GM18505 (cell line): Measurements from ENCODE around the gene KCNF1.

ENCODE experiments used
- ATAC-seq: cut with Tn5 transposase; IDR thresholded peaks from one replicate; pipeline ENCODE4 v1.9.1; 2021; ENCODE audit not compliant: unreplicated experiment
- POLR2A ChIP-seq: IDR thresholded peaks from 4 replicates; pipeline ENCODE4 v1.6.1; 2011; ENCODE audit warnings: borderline replicate concordance; ENCODE audit not compliant: insufficient read depth, insufficient read length; ENCODE audit errors: extremely low read depth

The KCNF1 gene

DNA sequence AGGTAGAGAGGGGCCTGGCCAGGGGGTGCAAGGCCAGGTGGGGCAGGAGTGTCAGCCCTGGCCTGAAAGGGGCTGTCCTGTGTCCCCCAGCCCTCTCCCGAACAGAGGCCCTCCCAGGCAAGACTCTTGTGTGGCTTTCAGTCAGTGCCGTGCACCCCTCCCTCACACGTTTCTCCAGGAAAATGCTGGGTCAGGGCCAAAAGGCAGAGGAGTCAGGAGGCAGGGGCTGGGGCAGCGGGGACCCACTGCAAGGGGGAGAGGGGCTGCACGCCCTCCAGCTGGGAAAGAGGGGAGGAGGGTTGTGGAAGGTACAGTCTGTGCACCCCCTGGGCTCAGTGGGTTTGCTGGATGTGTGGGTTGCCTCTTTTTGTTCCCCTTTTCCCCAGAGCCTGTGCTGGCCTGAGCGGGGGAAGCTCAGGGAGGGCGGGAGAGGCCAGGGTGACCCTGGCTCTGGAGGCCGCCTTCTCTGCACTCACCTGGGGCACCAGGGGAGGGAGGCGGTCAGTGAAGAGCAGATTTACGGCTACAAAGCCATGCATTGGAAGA, 4.1 kb downstream of the KCNF1 start:
- ATAC-seq = no peak
- no peak for TF ChIP-seq POLR2A

DNA sequence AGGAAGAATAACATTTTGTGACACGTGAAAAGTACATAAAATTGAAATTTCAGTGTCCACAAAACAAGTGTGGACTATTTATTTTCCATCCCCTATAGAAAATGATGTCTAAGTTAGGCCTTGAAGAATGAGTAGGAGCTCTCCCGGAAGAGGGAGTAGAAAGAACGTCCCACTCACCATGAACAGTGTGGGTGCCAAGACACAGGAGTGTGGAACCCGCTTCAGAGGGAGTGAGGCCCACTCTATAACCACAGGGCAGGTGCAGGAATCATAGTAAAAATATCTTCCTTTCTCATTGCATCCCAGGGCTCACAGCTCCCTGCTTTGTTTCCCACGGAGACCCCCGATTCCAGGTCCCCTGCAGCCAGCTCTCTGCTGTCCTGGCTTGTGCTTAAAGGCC, 5.2 kb downstream of the KCNF1 start:
- TF ChIP-seq POLR2A = no peak
- ATAC-seq = no peak

DNA sequence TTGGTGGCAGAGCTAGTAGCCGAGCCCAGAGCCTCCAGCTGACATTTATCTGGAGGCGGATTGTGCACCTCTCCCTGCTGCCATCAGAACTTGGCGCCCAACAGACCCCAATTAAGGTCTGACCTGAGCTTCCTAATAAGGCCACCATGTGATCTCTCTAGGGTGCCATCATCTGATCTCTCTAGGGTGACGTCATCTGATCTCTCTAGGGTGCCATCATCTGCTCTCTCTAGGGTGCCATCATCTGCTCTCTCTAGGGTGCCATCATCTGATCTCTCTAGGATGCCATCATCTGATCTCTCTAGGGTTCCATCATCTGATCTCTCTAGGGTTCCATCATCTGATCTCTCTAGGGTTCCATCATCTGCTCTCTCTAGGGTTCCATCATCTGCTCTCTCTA, 6.2 kb downstream of the KCNF1 start:
- ATAC-seq = no peak

DNA sequence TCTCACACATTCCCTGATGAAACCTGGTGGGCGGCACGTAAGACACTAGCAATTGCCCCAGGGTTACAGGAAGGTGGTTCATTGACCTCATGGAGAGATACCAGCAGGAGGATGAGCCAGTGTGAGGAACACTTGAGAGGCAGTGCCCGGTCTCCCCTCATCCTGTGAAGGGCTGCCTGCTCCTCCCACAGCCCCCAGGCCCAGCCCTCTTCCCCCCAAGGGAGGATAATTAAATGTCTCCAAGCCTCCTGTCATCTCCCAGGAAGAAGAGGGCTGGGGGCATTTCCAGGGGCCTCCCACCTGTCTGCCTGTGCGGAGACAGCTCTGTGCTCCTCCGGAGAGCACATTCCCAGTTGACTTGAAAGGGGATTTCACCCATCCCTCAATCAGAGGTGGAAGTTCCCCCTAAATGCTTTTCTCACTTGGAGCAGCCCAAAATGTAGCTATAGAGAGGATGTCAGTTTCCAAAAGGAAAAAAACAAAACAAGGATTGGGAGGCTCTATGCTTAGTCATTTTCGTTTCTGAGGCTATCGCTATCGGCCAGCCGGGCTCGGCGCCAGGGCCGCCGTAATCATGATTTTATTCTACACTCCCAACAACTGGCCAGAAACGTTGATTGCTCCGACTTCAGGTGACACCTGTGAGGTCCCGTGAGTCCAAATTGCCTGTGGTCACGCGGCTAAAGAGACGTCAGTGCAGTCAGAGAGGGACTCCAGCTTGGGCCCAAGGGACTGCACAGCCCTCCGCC, 7.1 kb downstream of the KCNF1 start:
- TF ChIP-seq POLR2A = no peak
- ATAC-seq = no peak

More for the DNA sequence above, 6.2 kb downstream of the KCNF1 start:
- TF ChIP-seq POLR2A = no peak

DNA sequence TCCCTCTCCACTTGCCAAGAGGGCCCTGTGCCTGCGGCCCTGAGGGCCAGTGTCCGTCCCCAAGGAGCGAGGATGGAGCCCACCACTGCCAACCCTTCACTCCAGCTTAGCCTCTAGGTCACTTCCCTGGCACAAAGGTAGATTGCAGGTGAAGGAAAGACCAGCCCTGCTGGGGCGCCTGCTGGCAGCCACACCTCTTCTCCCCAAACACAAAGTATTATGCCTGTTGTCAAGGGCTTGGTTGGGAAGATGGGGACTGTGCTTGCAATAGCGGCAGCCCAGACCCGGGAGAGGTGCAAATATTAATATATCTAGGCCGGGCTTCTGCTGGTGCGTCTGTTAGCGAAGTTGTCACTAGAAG, 7.7 kb downstream of the KCNF1 start:
- no peak for ATAC-seq

DNA sequence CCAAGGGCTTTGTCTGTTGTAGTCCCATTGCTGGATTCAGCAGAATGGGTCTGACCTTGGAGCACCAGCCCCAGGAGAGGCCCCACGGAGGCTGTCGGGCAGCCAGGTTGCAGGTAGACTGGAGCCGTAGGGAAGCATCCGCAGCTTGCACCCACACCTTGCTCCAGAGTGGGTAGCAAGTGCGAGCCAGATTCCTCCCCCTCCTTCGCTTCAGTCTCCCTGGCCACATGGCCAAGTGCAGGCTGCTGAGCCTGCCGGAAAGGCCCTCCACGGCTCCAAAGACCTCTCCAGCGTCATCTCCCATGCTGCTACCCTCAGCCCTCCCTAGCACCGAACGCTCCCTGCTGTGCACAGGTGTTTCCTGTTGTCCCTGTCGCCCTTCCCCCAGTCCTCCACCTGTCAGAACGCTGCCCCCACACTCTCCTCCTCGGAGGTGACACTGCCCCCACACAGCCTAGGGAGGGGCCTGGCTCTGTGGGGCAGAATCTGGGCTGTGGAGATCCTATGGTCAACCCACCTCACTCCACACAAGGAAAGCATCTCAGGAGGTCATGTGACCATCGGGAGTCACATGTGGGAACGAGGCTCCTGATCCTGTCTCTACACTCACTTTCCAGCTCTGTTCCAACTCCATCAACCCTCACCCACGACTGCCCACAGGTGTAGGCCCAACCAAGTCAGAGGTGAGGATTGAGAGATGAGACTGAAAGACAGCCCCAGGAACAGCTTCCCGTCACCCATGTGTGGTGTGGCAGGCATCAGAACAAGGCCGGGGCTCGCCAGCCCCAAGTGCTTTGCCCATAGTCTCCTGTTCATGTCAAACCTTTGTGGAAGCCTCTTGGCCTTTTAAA, 8.3 kb downstream of the KCNF1 start:
- no peak for TF ChIP-seq POLR2A
- ATAC-seq = no peak

More for the DNA sequence above, 7.7 kb downstream of the KCNF1 start:
- no peak for TF ChIP-seq POLR2A

DNA sequence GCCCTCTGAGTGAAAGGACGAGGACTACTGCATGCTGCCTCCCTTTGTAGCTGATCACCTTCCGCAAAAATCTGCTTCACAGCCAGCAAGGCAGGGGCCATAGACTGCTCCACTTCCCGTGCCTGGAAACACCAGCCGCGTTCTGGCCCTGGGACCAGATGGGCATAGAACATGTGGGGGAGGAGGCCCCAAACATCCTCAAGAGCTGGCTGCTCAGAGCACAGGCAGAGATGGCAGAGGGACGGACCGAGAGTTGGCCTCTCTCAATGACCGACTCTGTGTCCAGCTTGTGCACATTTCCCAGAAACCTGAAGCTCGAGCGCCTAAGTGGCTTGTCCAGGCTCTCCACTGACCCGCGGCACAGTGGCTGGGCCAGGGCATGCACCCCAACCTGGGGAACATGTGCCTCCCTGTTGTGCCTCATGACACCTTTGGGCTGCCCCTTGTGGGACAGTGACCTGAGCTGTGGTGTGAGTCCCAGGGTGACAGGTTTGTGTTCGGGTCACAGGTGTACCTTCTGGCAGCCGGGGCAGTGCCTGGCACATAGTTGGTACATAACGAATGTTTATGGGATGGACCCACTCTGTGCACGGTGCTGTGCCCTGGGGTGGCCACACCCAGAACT, 9.1 kb downstream of the KCNF1 start:
- ATAC-seq = no peak
- no peak for TF ChIP-seq POLR2A

DNA sequence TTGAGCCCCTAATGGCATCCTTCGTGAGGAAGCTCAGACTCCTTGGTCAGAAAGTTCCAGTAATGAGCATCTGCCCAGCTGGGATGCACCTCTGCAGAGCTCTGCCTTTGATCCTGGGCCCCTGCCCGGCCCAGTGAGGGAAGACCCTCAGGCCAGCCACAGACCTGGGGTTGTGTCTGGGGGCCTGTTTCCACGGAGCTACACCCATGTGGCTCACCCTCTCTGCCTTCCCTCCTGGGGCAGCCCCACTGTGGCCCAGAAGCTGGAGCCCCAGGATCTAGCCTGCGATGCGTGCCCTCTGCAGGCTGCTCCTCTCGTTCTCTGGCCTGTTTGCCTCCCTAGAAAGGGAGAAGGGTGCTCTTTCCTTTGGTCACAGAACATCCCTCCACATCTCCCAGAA, 9.8 kb downstream of the KCNF1 start:
- no peak for TF ChIP-seq POLR2A
- ATAC-seq = no peak

DNA sequence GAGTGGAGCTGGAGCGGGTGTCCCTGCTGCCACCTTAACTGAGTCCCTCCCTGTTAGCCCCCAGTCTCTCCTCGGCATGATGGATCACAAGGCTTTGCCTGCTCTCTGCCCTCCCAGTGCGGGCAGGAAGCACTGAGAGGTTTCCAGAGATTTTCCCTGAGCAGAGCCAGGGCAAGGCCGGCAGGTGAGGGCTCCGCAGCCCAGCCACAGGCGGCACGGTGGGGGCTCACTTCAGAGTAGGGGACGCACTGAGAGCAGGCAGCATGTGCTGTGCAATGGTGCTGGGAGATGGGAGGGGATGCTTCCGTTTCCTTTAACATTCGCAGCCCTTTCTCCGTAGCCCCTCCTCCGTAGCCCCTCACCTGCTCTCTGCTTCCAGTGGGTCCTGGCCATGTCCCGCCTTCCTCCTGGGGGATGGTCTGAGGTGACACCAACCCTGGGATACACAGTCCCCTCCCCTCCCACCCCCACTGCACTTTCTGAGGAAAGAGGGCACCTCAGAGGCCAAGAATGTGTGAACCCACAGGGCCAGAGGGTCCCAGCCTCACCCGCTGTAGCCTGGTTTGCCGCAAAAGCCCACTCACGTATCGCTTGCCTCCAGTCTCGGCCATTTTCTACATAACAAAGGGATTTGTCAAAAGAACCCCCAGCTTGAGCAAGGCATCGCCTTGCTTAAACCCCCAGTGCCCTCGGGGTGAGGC, 10.7 kb downstream of the KCNF1 start:
- no peak for ATAC-seq
- no peak for TF ChIP-seq POLR2A

DNA sequence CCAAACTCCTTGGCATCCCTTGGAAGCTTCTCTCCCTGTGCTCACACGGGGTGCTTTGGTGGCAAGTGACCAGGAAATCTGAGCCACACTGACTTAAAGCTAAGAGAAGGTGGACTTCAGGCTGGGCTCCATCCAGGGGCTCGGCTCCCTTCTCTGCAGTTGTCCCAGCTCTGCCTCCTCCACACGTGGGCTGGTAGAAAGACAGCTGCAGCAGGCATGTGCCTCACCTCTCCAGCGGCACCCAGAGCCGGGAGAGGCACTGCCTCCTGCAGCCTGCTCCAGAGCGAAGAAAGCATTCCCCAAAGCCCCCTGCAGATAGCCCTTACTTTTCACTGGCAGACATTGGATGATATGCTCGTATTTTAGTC, 11.3 kb downstream of the KCNF1 start:
- no peak for ATAC-seq

DNA sequence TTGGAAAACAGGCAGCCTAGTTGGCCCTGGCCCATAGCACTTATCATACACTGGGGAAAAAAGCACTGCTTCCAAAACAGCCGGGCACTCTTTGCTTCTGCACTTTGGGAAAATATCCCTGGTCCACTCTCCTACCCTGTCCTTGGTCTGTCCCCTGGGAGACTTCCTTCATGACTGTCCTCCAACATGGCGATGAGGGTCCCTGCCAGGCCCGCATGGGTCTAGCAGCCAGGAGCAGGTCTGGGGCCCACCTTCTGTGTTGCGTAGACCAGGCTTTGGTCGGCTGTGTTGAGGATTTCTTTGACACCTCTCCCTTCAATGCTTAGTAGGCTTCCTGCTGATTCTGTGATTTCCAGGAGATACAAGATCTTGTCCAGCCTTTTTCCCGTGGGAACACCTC, 12.2 kb downstream of the KCNF1 start:
- ATAC-seq = no peak
- TF ChIP-seq POLR2A = no peak

More for the DNA sequence above, 11.3 kb downstream of the KCNF1 start:
- no peak for TF ChIP-seq POLR2A

DNA sequence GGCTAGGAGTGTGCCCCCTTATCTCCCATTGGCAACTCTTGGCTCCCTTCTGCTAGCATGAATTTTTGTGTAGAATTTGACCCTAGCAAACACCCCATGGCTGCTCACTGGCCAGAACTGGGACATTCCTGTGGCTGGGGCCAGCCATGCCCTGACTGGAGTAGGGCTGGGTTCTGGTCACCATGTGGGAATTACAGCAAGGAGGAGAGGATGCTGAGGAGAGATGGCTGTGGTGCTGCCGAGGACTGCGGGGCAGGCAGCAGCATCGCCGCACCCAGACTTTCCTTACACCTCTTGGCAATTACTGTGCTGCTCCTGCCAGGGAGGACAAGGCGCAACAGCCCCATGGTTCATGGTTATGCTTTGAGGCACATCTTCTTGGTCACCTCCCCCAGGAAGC, 12.7 kb downstream of the KCNF1 start:
- no peak for TF ChIP-seq POLR2A
- ATAC-seq = no peak

DNA sequence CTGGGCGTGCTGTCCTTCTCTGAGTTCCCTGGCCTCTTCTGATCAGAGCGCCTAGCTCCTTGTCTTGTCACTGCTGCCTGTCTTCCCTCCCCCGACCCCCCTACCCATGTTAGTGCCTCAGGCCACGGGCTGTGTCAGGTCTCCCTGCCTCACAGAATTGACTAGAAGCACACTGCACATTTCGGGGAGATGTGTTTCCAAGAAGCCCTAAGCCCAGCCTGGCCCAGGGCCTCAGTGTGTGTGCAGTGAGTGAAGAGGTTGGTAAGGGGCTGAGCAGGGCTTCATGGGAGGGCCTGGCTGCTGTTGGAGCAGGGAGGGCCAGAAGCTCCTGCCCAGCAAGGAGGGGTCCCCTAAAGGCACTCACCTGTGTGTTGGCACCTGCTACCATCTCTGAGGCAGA, 13.1 kb downstream of the KCNF1 start:
- no peak for TF ChIP-seq POLR2A
- ATAC-seq = no peak
